Naive B cell (primary cell): ENCODE data around the gene PITPNC1. TPM values are rescaled to one million over a fixed set of nuclear protein-coding genes. Genes with fewer than 3 reads are reported as not detected.
"Not testable (repeated sequence)": the region's sequence is repeated elsewhere in the genome, so short reads cannot be mapped to it uniquely, and the experiment has no call there.

ENCODE experiments used
- ATAC-seq, 2 donors: fragments of 150-1000 bp; cut with Tn5 transposase; 2 replicates each; pipeline ENCODE4 v1.10.0; 2021; ENCODE audit warnings: low read depth in 2 of 2, mild to moderate bottlenecking in 2 of 2, moderate library complexity in 2 of 2
- DNase-seq: peaks from one replicate; pipeline ENCODE4 v3.0.0; 2022
- H3K27ac Mint-ChIP-seq, 6 donors: one replicate each; pipeline ENCODE4 v1.8.0; 2020 to 2022; ENCODE audit warnings: mild to moderate bottlenecking in 6 of 6, mixed read lengths in 6 of 6, moderate library complexity in 5 of 6, inconsistent platforms in 2 of 6
- H3K27me3 Mint-ChIP-seq, 3 donors: one replicate each; pipeline ENCODE4 v1.8.0; 2021 to 2022; ENCODE audit warnings: mixed read lengths in 3 of 3, mild to moderate bottlenecking in 1 of 3
- H3K36me3 Mint-ChIP-seq, 2 donors: one replicate each; pipeline ENCODE4 v1.8.0; 2020 to 2022; ENCODE audit warnings: mixed read lengths in 2 of 2, inconsistent platforms in 1 of 2, mild to moderate bottlenecking in 1 of 2
- H3K4me1 Mint-ChIP-seq, 3 donors: one replicate each; pipeline ENCODE4 v1.8.0; 2020 to 2022; ENCODE audit warnings: mixed read lengths in 3 of 3, inconsistent platforms in 1 of 3, mild to moderate bottlenecking in 1 of 3, moderate library complexity in 1 of 3
- H3K4me3 Mint-ChIP-seq, 8 donors: one replicate each; pipeline ENCODE4 v1.8.0; 2020 to 2022; ENCODE audit warnings: mild to moderate bottlenecking in 8 of 8, mixed read lengths in 8 of 8, moderate library complexity in 8 of 8, inconsistent platforms in 2 of 8
- H3K9me3 Mint-ChIP-seq, 7 donors: one replicate each; pipeline ENCODE4 v1.8.0; 2020 to 2022; ENCODE audit warnings: mixed read lengths in 7 of 7, mild to moderate bottlenecking in 5 of 7, inconsistent platforms in 2 of 7, moderate library complexity in 1 of 7
- polyA plus RNA-seq, 6 donors: library from polyadenylated mRNA; unstranded; fragments of 300-500 nt; fragmentation: Illumina TruSeq; gene quantifications; one replicate each; pipeline ENCODE4 v1.2.3, GENCODE V29; 2021; ENCODE audit warnings: low read depth in 6 of 6

The PITPNC1 gene
- polyA plus RNA-seq, 6 donors from 2014 or later: 7.2 to 14.5 (median 12.3) TPM

DNA sequence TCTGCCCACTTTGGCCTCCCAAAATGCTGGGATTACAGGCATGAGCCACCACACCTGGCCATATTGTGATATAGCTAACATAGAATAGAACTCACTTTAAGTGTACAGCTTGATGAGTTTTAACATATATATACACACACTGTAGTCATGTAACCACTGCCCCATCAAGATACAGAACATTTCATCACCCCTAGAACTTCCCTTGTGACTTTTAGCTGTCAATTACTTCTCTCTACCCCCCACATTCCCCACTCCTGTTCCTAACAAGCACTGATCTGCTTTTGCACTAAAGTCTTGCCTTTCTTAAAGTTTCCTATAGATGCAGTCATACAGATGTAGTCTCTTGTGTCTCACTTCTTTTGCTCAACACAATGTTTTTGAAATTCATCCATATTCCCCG, 93.1 kb downstream of the PITPNC1 start:
- peaks cover 5 to 17% (median 7%) of the 10 kb centered on the region in 3 donors for H3K4me1 Mint-ChIP-seq
- H3K4me3 Mint-ChIP-seq: no peak overlapping the region
- H3K27ac Mint-ChIP-seq: no peak overlapping the region

GRCh38 chr17:67471118-67471517, 94.0 kb downstream of the PITPNC1 start:
- DNase-seq (no peak), ATAC-seq (no peak)
- H3K36me3 Mint-ChIP-seq: peaks cover 6 to 8% of the 10 kb centered on the region in 2 donors
- H3K4me3 Mint-ChIP-seq: no peak overlapping the region
- H3K9me3 Mint-ChIP-seq: peaks cover 0 to 9% (median 6%) of the 10 kb centered on the region in 7 donors
- no peak overlapping the region for H3K27ac Mint-ChIP-seq
- no peaks in the 10 kb centered on the region for H3K27me3 Mint-ChIP-seq
- peaks cover 10 to 23% (median 12%) of the 10 kb centered on the region in 3 donors for H3K4me1 Mint-ChIP-seq

More for the DNA sequence above, 93.1 kb downstream of the PITPNC1 start:
- Mint-ChIP-seq H3K9me3 (peaks cover 0 to 9% (median 6%) of the 10 kb centered on the region in 7 donors), H3K27me3 (no peaks in the 10 kb centered on the region), H3K36me3 (peaks cover 6 to 8% of the 10 kb centered on the region in 2 donors)
- ATAC-seq: no peak
- DNase-seq: no peak

GRCh38 chr17:67472606-67473005, 95.5 kb downstream of the PITPNC1 start:
- H3K27me3 Mint-ChIP-seq, ATAC-seq, DNase-seq, H3K9me3 Mint-ChIP-seq, H3K36me3 Mint-ChIP-seq, H3K4me3 Mint-ChIP-seq: not testable (repeated sequence)
- Mint-ChIP-seq H3K4me1 (peaks cover 10 to 18% (median 11%) of the 10 kb centered on the region in 3 donors), H3K27ac (peak overlapping the region in 1 of 6 donors; percentile 70)

DNA sequence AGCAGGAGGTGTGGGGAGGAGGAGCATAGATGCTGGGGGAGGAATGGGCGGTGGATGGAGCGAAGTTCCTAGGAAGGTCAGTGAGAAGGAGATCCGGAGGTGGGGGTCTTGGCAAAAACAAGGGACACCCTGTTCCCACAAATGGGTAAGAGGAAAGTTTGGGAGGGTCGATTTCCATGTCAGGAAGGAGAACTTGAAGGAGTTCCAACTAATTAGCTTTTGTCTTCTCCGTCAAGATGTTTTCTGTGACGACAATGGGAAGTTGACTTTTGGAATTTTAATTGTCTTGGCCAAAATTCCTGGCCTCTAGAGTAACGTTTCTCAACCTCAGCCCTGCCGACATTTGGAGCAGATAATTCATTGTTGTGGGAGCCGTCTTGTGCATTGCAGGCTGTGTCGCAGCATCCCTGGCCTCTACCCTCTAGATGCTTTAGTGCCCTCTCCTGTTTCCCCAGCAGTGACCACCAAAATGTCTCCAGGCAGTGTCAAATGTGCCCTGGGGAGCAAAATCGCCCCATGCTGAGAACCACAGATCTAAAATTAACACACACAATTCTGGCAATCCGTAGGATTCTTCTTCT, 97.1 kb downstream of the PITPNC1 start:
- Mint-ChIP-seq H3K27ac (peak overlapping the region in 1 of 6 donors; percentile 52), H3K36me3 (peaks cover 6 to 8% of the 10 kb centered on the region in 2 donors), H3K4me3 (no peak overlapping the region), H3K27me3 (no peaks in the 10 kb centered on the region), H3K4me1 (peaks cover 8 to 10% (median 10%) of the 10 kb centered on the region in 3 donors), H3K9me3 (peaks cover 0 to 9% (median 6%) of the 10 kb centered on the region in 7 donors)
- DNase-seq: no peak
- no peak for ATAC-seq

DNA sequence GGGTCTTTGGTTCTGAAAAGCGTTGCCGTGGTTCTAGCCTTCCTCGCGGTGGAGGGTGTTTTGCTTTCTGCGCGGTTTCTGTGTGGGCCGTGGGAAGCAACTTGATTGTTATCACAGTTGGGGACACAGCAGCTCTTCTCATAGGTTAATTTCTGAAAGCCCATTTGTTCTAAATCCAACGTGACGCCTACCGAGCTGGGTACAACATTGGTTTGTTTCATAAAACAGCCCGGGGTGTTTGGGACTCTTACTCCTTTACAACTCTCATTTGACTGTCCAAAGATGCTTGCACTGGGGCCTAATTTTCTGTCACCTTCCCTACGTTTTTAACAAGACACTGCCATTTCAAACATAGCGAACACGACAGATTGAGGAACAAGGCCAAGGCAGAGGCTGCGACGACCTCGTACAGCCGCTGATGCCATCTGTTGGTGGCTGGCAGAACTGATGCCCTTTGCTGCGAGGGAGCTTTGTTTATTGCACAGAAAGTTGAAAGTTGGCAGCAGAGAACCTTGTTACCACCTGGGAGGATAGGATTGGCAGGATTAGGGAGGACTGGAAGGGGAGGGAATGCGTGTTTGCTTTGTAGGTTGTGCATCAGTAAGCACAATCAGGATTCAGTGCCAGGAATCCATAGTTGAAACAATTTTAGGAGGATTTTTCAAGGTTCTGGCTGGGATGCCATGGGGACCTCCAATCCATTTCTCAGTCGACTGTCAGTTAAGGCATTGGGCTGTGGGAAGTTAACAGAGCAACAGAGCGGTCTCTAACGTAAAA, 98.3 kb downstream of the PITPNC1 start:
- Mint-ChIP-seq H3K4me1 (peaks cover 8 to 10% (median 9%) of the 10 kb centered on the region in 3 donors), H3K27ac (no peak overlapping the region)

DNA sequence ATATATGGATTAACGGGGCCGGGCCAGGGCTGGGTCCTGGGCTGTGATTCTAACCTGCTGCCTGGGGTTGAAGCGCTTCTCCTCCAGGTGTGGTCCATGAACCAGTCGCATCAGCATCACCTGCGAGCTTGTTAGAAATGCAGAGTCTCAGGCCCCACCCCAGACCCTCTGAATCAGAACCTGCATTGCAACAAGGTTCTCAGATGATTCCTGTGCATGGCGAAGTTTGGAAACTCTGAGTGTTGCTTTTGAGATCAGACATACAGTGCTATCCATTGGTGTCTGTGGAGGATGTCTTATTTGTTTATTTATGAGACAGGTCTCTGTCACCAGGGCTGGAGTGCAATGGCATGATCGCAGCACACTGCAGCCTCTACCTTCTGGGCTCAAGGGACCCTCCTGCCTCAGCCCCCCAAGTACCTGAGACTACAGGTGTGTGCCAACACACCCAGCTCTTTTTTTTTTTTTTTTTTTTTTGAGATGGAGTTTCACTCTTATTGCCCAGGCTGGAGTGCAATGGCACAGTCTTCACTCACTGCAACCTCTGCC, 99.8 kb downstream of the PITPNC1 start:
- no peak overlapping the region for H3K4me3 Mint-ChIP-seq
- ATAC-seq: no peak
- H3K9me3 Mint-ChIP-seq: peaks cover 0 to 2% (median under 1%) of the 10 kb centered on the region in 7 donors
- peaks cover 8 to 10% (median 9%) of the 10 kb centered on the region in 3 donors for H3K4me1 Mint-ChIP-seq
- no peaks in the 10 kb centered on the region for H3K27me3 Mint-ChIP-seq
- no peak for DNase-seq
- H3K36me3 Mint-ChIP-seq: peaks cover 2 to 3% of the 10 kb centered on the region in 2 donors
- no peak overlapping the region for H3K27ac Mint-ChIP-seq

More for the DNA sequence above, 98.3 kb downstream of the PITPNC1 start:
- ATAC-seq: peak; percentile 90
- peak; percentile 58 for DNase-seq
- H3K9me3 Mint-ChIP-seq: peaks cover 0 to 9% (median 6%) of the 10 kb centered on the region in 7 donors
- H3K4me3 Mint-ChIP-seq: peak overlapping the region in 2 of 8 donors; percentile 33 to 37
- H3K27me3 Mint-ChIP-seq: no peaks in the 10 kb centered on the region
- peaks cover 6 to 8% of the 10 kb centered on the region in 2 donors for H3K36me3 Mint-ChIP-seq

DNA sequence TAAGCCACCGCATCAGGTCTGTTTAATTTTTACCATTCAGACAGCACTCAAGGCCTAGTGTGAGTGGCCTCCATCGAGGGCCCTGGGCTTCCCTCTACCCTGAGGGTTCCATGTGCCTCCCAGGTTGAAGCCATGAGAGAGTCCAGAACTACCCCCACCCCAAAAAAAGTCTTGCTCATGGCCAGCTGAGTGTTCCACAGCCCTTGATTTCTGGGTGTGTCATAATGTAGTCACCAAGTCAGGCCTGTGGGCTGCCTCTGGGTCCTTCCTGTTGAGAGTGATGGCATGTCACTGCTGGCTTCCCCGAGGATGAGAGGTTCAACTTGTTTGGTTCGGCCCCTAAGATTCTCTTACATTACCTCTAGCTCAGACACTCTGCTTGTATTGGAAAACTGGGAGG, 100.6 kb downstream of the PITPNC1 start:
- H3K36me3 Mint-ChIP-seq: peaks cover 0 to 3% of the 10 kb centered on the region in 2 donors
- H3K27me3 Mint-ChIP-seq: no peaks in the 10 kb centered on the region
- no peaks in the 10 kb centered on the region for H3K9me3 Mint-ChIP-seq
- no peak overlapping the region for H3K4me3 Mint-ChIP-seq
- H3K27ac Mint-ChIP-seq: no peak overlapping the region
- peaks cover 8 to 10% (median 9%) of the 10 kb centered on the region in 3 donors for H3K4me1 Mint-ChIP-seq
- DNase-seq (no peak), ATAC-seq (no peak)

- no peak for ATAC-seq
- Mint-ChIP-seq H3K27me3 (no peaks in the 10 kb centered on the region), H3K9me3 (no peaks in the 10 kb centered on the region), H3K4me1 (peaks cover 8 to 10% (median 9%) of the 10 kb centered on the region in 3 donors), H3K27ac (peak overlapping the region in 1 of 6 donors; percentile 41), H3K36me3 (peaks cover 0 to 4% of the 10 kb centered on the region in 2 donors), H3K4me3 (no peak overlapping the region)
- DNase-seq: no peak
These were observed 101.4 kb downstream of the PITPNC1 start for GRCh38 chr17:67478401-67479041.

DNA sequence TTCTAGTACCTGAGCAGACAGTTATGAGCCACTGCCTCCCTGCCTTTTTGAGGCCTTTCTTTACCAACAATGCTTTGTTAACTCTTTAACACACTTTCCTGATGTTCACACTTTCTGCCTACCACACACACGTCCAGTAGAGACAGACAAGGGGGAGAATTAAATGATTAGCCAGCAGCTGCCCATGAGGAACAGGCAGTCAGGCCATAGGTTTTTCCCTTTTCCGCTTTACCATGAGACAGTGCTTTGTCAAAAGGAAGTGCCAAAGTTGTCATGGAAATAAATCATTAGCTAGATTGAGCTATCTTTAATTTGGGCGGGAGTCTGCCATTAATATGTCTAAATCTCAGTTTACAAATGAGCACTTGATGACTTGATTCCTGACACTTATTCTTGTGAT, 102.1 kb downstream of the PITPNC1 start:
- Mint-ChIP-seq H3K27me3 (no peaks in the 10 kb centered on the region), H3K36me3 (peaks cover 0 to 4% of the 10 kb centered on the region in 2 donors), H3K4me1 (peaks cover 8 to 10% (median 9%) of the 10 kb centered on the region in 3 donors), H3K4me3 (no peak overlapping the region), H3K9me3 (no peaks in the 10 kb centered on the region), H3K27ac (peak overlapping the region in 1 of 6 donors; percentile 41)
- no peak for ATAC-seq
- DNase-seq: no peak

DNA sequence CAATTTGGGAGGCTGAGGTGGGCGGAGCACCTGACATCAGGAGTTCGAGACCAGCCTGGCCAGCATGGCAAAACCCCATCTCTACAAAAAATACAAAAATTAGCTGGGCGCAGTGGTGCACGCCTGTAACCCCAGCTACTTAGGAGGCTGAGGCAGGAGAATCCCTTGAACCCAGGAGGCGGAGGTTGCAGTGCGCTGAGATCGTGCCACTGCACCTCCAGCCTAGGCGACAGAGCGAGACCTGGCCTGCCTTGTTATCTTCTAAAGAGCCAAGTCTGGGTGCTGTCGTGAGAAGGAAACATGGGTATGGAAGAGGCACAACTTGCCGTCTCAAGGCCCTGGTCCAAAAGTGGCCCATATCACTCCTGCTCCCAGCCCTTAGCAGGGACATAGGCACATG, 103.9 kb downstream of the PITPNC1 start:
- not testable (repeated sequence) for H3K4me3 Mint-ChIP-seq, ATAC-seq
- H3K27ac Mint-ChIP-seq: peak overlapping the region in 1 of 6 donors; percentile 14

GRCh38 chr17:67481808-67482207, 104.7 kb downstream of the PITPNC1 start:
- Mint-ChIP-seq H3K4me1 (peaks cover 0 to 9% (median 2%) of the 10 kb centered on the region in 3 donors), H3K36me3 (peaks cover 0 to 4% of the 10 kb centered on the region in 2 donors), H3K9me3 (no peaks in the 10 kb centered on the region), H3K4me3 (no peak overlapping the region), H3K27me3 (no peaks in the 10 kb centered on the region), H3K27ac (no peak overlapping the region)
- DNase-seq: no peak
- no peak for ATAC-seq

More for the DNA sequence above, 103.9 kb downstream of the PITPNC1 start:
- H3K4me1 Mint-ChIP-seq, H3K27me3 Mint-ChIP-seq, DNase-seq, H3K9me3 Mint-ChIP-seq, H3K36me3 Mint-ChIP-seq: not testable (repeated sequence)

- DNase-seq (no peak), ATAC-seq (no peak)
- Mint-ChIP-seq H3K27ac (no peak overlapping the region), H3K27me3 (no peaks in the 10 kb centered on the region), H3K36me3 (peaks cover 0 to 4% of the 10 kb centered on the region in 2 donors), H3K4me1 (peaks cover 0 to 10% (median 9%) of the 10 kb centered on the region in 3 donors), H3K4me3 (no peak overlapping the region), H3K9me3 (peaks cover 0 to 2% (median 0%) of the 10 kb centered on the region in 7 donors)
These were observed 105.7 kb downstream of the PITPNC1 start for GRCh38 chr17:67482764-67483163.

DNA sequence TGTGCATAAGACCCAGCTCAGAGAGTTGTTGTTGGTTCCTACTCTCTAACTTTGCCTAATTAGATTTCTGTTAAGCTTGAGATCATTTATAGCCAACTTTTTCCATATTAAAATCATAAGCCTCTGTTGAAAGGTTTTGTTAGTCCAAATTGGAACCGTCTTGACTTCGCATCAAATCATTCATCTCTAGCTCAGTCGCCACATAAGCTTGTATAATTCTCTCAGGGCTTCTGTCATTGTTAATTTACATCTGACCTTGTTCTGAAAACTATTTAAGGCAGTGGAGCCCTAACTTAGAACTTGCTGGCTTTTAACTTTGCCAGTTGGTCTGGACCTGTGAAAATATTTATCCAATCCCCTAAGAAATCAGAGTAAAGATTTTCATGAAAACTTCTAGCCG, 107.2 kb downstream of the PITPNC1 start:
- Mint-ChIP-seq H3K9me3 (peaks cover 0 to 2% (median 0%) of the 10 kb centered on the region in 7 donors), H3K27me3 (no peaks in the 10 kb centered on the region), H3K4me3 (no peak overlapping the region), H3K27ac (no peak overlapping the region), H3K4me1 (peaks cover 0 to 11% (median 5%) of the 10 kb centered on the region in 3 donors), H3K36me3 (peaks cover 2 to 4% of the 10 kb centered on the region in 2 donors)
- DNase-seq: no peak
- no peak for ATAC-seq
